ENCODE measurements around the gene CACNA1S.

CACNA1S gene

DNA sequence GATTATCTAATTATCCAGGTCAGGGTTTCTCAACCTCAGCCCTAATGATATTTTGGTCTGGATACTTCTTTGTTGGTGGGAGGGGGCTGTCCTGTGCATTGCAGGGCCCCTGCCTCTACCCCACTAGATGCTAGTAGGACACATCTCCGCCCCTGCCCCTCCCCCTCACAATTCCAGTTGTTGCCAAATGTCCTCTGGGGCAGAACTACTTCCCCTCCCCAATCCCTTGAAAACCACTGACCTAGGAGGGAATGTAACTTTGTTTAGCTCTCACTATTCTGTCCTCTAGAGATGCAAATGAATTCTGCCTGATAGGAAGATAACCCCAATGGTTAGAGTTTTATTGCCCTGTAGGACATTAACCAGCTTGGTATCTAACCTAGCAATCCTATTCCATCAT is 8.1 kb downstream of the CACNA1S start:
- H3K4me3 ChIP-seq (ENCODE audit: low read depth, low read length) = no peak overlapping the region
- TF ChIP-seq, protein P1, sequence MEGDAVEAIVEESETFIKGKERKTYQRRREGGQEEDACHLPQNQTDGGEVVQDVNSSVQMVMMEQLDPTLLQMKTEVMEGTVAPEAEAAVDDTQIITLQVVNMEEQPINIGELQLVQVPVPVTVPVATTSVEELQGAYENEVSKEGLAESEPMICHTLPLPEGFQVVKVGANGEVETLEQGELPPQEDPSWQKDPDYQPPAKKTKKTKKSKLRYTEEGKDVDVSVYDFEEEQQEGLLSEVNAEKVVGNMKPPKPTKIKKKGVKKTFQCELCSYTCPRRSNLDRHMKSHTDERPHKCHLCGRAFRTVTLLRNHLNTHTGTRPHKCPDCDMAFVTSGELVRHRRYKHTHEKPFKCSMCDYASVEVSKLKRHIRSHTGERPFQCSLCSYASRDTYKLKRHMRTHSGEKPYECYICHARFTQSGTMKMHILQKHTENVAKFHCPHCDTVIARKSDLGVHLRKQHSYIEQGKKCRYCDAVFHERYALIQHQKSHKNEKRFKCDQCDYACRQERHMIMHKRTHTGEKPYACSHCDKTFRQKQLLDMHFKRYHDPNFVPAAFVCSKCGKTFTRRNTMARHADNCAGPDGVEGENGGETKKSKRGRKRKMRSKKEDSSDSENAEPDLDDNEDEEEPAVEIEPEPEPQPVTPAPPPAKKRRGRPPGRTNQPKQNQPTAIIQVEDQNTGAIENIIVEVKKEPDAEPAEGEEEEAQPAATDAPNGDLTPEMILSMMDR (IDR thresholded peaks at IDR 0.05; ENCODE audit: borderline replicate concordance, insufficient read depth, low read depth, low read length) = no peak

DNA sequence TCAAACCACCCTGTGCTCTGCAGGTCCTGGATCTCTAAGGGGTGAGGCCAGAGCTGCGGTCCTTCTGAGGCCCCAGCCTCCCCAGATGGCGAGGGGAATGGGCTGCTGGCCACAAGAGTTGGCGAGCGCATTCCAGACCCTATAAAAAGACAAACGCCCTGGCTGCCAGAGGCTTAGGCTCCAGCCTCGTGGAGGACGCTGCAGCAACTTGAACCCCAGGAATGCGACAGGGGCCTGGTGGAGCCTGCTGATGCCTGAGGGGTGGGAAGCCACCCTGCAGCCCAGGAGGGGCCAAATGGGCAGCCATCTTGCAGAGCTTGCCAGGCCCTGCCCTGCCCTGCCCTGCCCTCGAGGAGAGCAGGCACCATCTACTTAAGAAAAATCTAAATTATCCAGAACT is 8.6 kb downstream of the CACNA1S start:
- TF ChIP-seq, protein P1 (IDR thresholded peaks at IDR 0.05; ENCODE audit: borderline replicate concordance, insufficient read depth, low read depth, low read length) = no peak
- H3K4me3 ChIP-seq (ENCODE audit: low read depth, low read length) = no peak overlapping the region

DNA sequence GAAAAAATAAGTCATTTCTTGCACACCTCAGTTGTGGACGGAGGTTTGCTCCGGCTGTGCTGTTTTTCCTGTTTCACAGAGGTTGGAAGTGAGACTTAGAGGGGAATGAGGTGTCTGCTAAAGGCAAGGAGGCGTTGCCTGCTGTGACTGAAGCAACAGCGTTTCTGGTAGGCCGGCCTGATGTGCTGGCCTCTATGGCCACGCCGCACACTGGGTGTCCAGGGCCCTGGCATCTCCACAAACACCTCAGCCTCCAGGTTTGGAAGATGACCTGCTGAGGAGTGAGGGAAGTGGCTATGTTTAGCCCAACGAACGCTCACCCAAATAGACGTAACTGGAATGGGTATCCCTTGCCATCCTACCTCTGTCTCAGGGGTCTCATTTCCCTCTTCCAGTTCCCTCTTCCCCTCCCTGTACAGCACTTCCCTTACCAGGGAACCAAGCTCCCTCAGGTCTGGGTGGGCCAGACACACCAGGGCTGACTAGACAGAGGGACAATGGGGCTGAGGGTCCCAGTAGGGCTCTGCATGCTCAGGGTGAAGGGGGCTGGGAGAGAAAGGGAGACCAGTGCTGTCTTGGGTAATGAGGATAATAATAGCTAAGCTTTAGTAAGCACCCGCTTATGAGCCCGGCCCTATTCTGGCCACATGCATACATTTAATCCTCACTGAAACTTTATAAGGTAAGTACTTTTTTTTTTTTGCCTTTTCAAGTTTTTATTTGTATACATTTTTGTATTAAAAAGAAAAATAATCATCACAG is 11.9 kb downstream of the CACNA1S start:
- H3K4me3 ChIP-seq (ENCODE audit: low read depth, low read length) = no peak overlapping the region
- TF ChIP-seq, protein P1 (IDR thresholded peaks at IDR 0.05; ENCODE audit: borderline replicate concordance, insufficient read depth, low read depth, low read length) = no peak

DNA sequence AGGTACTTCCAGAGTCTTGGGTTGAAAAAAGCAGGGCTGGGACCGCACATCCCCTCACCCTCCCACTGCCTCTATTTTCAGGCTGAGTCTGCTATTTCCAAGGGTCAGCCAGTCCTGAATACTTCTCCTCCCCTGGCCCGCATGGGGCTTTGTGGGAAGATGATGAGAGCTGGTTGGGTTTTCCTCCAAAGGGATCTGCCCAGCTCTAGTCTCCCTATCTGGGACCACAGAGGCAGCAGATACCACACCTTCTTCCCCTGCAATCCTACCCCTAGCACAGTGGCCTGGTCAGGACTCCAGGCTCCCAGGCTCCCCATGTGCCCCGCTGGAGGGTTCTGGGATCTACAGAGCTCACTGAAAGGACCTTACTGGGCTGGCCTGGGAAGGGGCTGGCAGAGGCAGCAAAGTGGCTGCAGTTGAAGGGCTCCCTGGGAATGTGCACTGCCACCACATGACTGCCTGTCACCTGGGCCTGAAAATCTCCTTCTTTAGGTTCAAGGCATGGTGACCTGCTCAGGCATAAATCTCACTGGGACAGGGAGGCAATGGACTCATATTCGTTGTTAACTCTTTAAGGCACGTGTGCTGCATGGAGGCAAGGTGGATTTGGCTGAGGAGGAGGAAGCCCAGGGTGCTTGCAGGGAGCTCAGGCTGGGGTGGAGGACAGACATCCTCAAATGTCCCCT is 13.1 kb downstream of the CACNA1S start:
- TF ChIP-seq, protein P1 (IDR thresholded peaks at IDR 0.05; ENCODE audit: borderline replicate concordance, insufficient read depth, low read depth, low read length) = no peak
- no peak overlapping the region for H3K4me3 ChIP-seq (ENCODE audit: low read depth, low read length)

DNA sequence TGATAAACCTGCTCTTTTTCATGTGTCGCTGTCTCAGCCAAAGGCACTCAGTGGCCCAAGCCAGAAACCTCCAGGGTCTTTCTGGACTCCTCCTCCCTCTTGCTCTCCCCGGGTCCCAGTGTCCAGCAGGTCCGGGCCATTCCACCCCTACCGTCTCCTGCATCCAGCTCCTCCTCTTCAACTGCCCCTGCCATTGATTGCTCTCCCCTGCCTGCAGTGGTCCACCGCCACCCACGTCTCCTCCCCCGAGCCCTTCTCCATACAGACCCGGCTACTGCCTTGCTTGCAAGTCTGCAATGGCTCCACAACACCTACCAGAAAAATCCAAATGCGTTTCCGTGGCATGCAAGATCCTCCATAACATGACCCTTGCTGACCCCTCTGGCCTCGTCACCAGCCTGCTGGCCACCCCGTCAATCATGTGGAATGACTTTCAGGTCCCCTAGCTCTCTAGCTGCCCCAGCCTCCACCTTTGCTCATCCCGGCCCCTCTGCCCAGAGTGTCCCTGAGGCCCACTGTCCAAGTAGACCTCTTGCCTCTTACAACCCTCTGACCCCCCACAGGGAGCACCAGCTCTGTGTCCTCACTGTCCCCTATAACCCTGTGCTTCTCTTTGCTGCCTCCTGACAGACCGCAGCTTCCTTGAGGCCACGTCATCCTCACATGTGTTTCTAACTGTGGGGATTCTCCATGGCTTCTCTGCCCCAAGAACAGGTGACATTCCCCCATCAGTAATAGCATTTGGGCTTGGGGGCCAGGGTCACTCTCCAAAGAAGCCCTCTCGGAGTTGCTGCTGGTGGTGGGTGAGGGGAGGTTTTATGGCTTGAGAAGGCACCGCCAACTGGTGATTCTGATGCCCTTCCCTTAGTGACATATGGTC is 15.0 kb downstream of the CACNA1S start:
- no peak overlapping the region for H3K4me3 ChIP-seq (ENCODE audit: low read depth, low read length)
- TF ChIP-seq, protein P1 (IDR thresholded peaks at IDR 0.05; ENCODE audit: borderline replicate concordance, insufficient read depth, low read depth, low read length) = no peak

DNA sequence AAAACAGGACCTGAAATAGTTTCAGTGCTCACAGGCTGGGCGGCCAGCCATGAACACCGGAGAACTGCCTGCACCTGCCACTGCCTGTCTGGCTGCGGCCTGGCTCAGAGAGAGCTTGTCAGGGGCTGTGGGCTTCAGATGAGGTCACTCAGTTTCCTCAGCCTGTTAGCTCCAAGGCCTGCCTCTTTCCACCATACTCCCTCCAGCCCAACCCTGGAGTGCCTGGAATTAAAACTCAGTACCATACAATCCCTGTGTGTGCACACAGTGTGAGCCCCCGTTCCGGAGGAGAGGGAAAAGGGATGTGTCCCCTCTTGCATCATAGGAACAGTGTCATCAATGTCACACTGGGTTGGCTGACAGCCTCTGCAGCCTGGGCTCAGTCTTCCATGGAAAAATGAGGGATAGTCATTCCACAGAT is 16.2 kb downstream of the CACNA1S start:
- TF ChIP-seq, protein P1 (IDR thresholded peaks at IDR 0.05; ENCODE audit: borderline replicate concordance, insufficient read depth, low read depth, low read length) = no peak

More for the DNA sequence above, 16.2 kb downstream of the CACNA1S start:
- no peak overlapping the region for H3K4me3 ChIP-seq (ENCODE audit: low read depth, low read length)

Data from GM12875 (cell line).